HCT116 (cell line): ENCODE data around the gene NT5E. TPM values are rescaled to one million over a fixed set of nuclear protein-coding genes. Genes with fewer than 3 reads are reported as not detected.

Experiments used
- ATAC-seq: fragments of 200-7000 bp; cut with Tn5 transposase; 2 replicates; pipeline ENCODE4 v1.9.1; 2020; ENCODE audit warnings: mild to moderate bottlenecking, moderate library complexity
- BruUV-seq: library from RNA; stranded (reverse); fragments of 400-500 nt; replicated peaks from 2 replicates; lab custom pipeline; 2021; lab: Mats Ljungman, UMichigan
- CTCF ChIA-PET: fragments of 300-600 bp; sonication (Branson Sonifier 250); formaldehyde crosslinking; loops from one replicate; lab custom pipeline; 2021; ENCODE audit warnings: antibody characterized with exemption; lab: Charles Lee
- POLR2A ChIA-PET: fragments of 300-600, 350-600 bp; sonication (Branson Sonifier 250); formaldehyde crosslinking; loops from one replicate; lab custom pipeline; 2021; ENCODE audit warnings: antibody characterized with exemption; lab: Charles Lee
- RAD21 ChIA-PET, 2 experiments: fragments of 300-600 bp; sonication (Branson Sonifier 250); formaldehyde crosslinking; loops; one replicate each; lab custom pipeline; 2023; ENCODE audit warnings: low total read pairs in 2 of 2; ENCODE audit not compliant: uncharacterized antibody in 2 of 2, unreplicated experiment in 2 of 2, low non-redundant PET in 1 of 2; lab: Charles Lee
- DNase-seq: peaks from one replicate; pipeline ENCODE4 v3.0.0-alpha.2; 2010; ENCODE audit warnings: low read depth, low spot score
- H2AFZ ChIP-seq: fragments of 200-600 bp; shearing (Covaris generic), sonication (generic); 2 replicates; pipeline ENCODE4 v1.6.1; 2017; ENCODE audit warnings: low read depth, mixed run types, mixed read lengths, antibody characterized with exemption, low read length; ENCODE audit not compliant: poor library complexity, severe bottlenecking
- H3K27ac ChIP-seq: 2 replicates; pipeline ENCODE4 v1.5.1; 2012; ENCODE audit warnings: low read depth, low read length
- H3K27me3 ChIP-seq: fragments of 200-600 bp; sonication (generic); 2 replicates; pipeline ENCODE4 v1.6.1; 2016; ENCODE audit warnings: mixed run types, low read length, mixed read lengths; ENCODE audit not compliant: insufficient read depth
- H3K36me3 ChIP-seq, 2 experiments: fragments of 200-500 bp in 1 of 2; fragments of 200-600 bp in 1 of 2; sonication (Bioruptor generic) in 1 of 2; sonication (generic) in 1 of 2; 2 replicates each; pipeline versions ENCODE4 v1.5.1 to v1.6.1; 2014 to 2016; ENCODE audit warnings: low read length in 2 of 2, inconsistent platforms in 1 of 2, mixed read lengths in 1 of 2, mixed run types in 1 of 2; ENCODE audit not compliant: insufficient read depth in 2 of 2, control insufficient read depth in 1 of 2
- H3K4me1 ChIP-seq, 2 experiments: fragments of 200-600 bp in 1 of 2; sonication (generic) in 1 of 2; 2 replicates each; pipeline versions ENCODE4 v1.5.1 to v1.6.1; 2012 to 2017; ENCODE audit warnings: low read length in 2 of 2, inconsistent platforms in 1 of 2, mild to moderate bottlenecking in 1 of 2, mixed read lengths in 1 of 2, mixed run types in 1 of 2, moderate library complexity in 1 of 2; ENCODE audit not compliant: insufficient read depth in 2 of 2, control insufficient read depth in 1 of 2
- H3K4me2 ChIP-seq: fragments of 200-600 bp; sonication (generic); 2 replicates; pipeline ENCODE4 v1.6.1; 2017; ENCODE audit warnings: mixed run types, low read length, mixed read lengths
- H3K4me3 ChIP-seq, 2 experiments: fragments of 200-600 bp in 1 of 2; sonication (generic) in 1 of 2; replicated peaks in 1 of 2; 2 replicates each; pipeline ENCODE4 v1.5.1; 2011 to 2016; ENCODE audit warnings: low read length in 2 of 2, control low read depth in 1 of 2, low read depth in 1 of 2, mild to moderate bottlenecking in 1 of 2, mixed read lengths in 1 of 2, mixed run types in 1 of 2
- H3K79me2 ChIP-seq: fragments of 200-600 bp; sonication (generic); 2 replicates; pipeline ENCODE4 v1.6.1; 2017; ENCODE audit warnings: mild to moderate bottlenecking, mixed run types, low read length, moderate library complexity, mixed read lengths; ENCODE audit not compliant: insufficient read depth
- H3K9ac ChIP-seq: fragments of 200-600 bp; sonication (generic); 2 replicates; pipeline ENCODE4 v1.6.1; 2016; ENCODE audit warnings: low read length, mixed read lengths
- H3K9me2 ChIP-seq: fragments of 200-600 bp; sonication (generic), shearing (Covaris generic); 2 replicates; pipeline ENCODE4 v1.6.1; 2017; ENCODE audit warnings: mixed run types, mild to moderate bottlenecking, moderate library complexity; ENCODE audit not compliant: insufficient read depth
- H3K9me3 ChIP-seq, 2 experiments: fragments of 200-500 bp in 1 of 2; fragments of 200-600 bp in 1 of 2; sonication (Bioruptor generic) in 1 of 2; sonication (generic) in 1 of 2; 2 replicates each; pipeline ENCODE4 v1.6.1; 2014 to 2017; ENCODE audit warnings: low read length in 2 of 2, mixed read lengths in 2 of 2, inconsistent platforms in 1 of 2, low read depth in 1 of 2, mild to moderate bottlenecking in 1 of 2, mixed run types in 1 of 2, moderate library complexity in 1 of 2; ENCODE audit not compliant: control insufficient read depth in 1 of 2, insufficient read depth in 1 of 2
- H4K20me1 ChIP-seq: fragments of 200-600 bp; sonication (generic), shearing (Covaris generic); 2 replicates; pipeline ENCODE4 v1.6.1; 2017; ENCODE audit warnings: mixed run types, mild to moderate bottlenecking, moderate library complexity; ENCODE audit not compliant: insufficient read depth
- CBX3 ChIP-seq: IDR thresholded peaks from 2 replicates; pipeline ENCODE4 v1.6.1; 2012; ENCODE audit warnings: low read depth
- CEBPB ChIP-seq: IDR thresholded peaks from 2 replicates; pipeline ENCODE4 v1.6.1; 2012; ENCODE audit warnings: low read depth
- EZH2phosphoT487 ChIP-seq: fragments of 200-600 bp; IDR thresholded peaks from 2 replicates; pipeline ENCODE4 v1.6.1; 2018; ENCODE audit warnings: antibody characterized with exemption, borderline replicate concordance
- FOSL1 ChIP-seq: IDR thresholded peaks from 2 replicates; pipeline ENCODE4 v1.6.1; 2012; ENCODE audit warnings: low read depth
- JUND ChIP-seq: IDR thresholded peaks from 2 replicates; pipeline ENCODE4 v1.6.1; 2012
- MAX ChIP-seq: IDR thresholded peaks from 2 replicates; pipeline ENCODE4 v1.6.1; 2012
- POLR2A ChIP-seq: IDR thresholded peaks from 2 replicates; pipeline ENCODE4 v1.7.0; 2011; ENCODE audit warnings: borderline replicate concordance; ENCODE audit not compliant: insufficient read depth, insufficient read length; ENCODE audit errors: extremely low read depth
- ZNF274 ChIP-seq: fragments of 200-500 bp; sonication (Bioruptor generic); IDR thresholded peaks from 2 replicates; pipeline ENCODE4 v1.6.1; 2014; ENCODE audit warnings: mild to moderate bottlenecking, low read depth, low read length, inconsistent platforms
- intact Hi-C: fragments of 100-400 bp; cut with micrococcal nuclease; formaldehyde crosslinking; loops from 2 replicates; pipeline ENCODE4 v1.10.0; 2022
- total RNA-seq: library from RNA; stranded (reverse); gene quantifications from one replicate; pipeline ENCODE4 v1.2.1, GENCODE V29; 2021; ENCODE audit not compliant: unreplicated experiment

Gene NT5E
- total RNA-seq, 1 experiment from 2014 or later, result 68.2 TPM

GRCh38 chr6:85482206-85482904 lies 32.5 kb downstream of the NT5E start:
- Histone ChIP-seq H3K36me3 (no peaks in the 10 kb centered on the region), H3K4me1 (peaks cover 0 to 23% of the 10 kb centered on the region in 2 experiments; a peak in 2 of 4 replicates), H3K27me3 (no peaks in the 10 kb centered on the region), H2AFZ (no peak overlapping the region), H3K9me3 (no peaks in the 10 kb centered on the region), H3K9ac (no peak overlapping the region), H3K27ac (no peak overlapping the region), H3K4me3 (no peak overlapping the region), H4K20me1 (no peaks in the 10 kb centered on the region), H3K9me2 (no peaks in the 10 kb centered on the region), H3K4me2 (peak overlapping the region; percentile 7; the same call in 1 of the 2 replicates), H3K79me2 (no peaks in the 10 kb centered on the region)
- POLR2A ChIA-PET, result interaction anchor here (0.7 to 1.7 kb wide), 5 partner anchors 18 to 128 kb away, joined by 3 to 7 read pairs (median 3); no protein-coding TSS in a partner anchor
- DNase-seq, result no peak
- no peak for TF ChIP-seq JUND
- TF ChIP-seq CBX3, result no peak
- no peak for TF ChIP-seq POLR2A
- TF ChIP-seq MAX, result no peak
- no peak for TF ChIP-seq ZNF274
- no peak for TF ChIP-seq FOSL1
- TF ChIP-seq EZH2phosphoT487, result no peak
- TF ChIP-seq CEBPB, result no peak
- RAD21 ChIA-PET, result interaction anchor here (0.7 to 1.0 kb wide), 7 partner anchors 18 to 127 kb away, joined by 3 to 7 read pairs (median 4); partner anchors contain the start of gene NT5E (in 1 of the 2)
- ATAC-seq, result peak; percentile 35
- intact Hi-C loops, result loop anchor here (2.0 kb wide), 1 partner anchor 32 kb away; the partner anchor contains the start of gene NT5E
- CTCF ChIA-PET, result interaction anchor here (0.8 to 3.8 kb wide), 16 partner anchors 9 to 128 kb away, joined by 3 to 47 read pairs (median 6); no protein-coding TSS in a partner anchor
- BruUV-seq, result no TSS peak
